ENCODE measurements around the gene FOXN1.
"Not testable (repeated sequence)": the region's sequence is repeated elsewhere in the genome, so short reads cannot be mapped to it uniquely, and the experiment has no call there.

Gene FOXN1

GRCh38 chr17:28500712-28501379 lies 5.3 kb upstream of the FOXN1 start:
- no peak for DNase-seq (ENCODE audit: low read depth)

GRCh38 chr17:28501421-28502284 lies 4.5 kb upstream of the FOXN1 start:
- DNase-seq (ENCODE audit: low read depth), result no peak

GRCh38 chr17:28503420-28503819 lies 2.7 kb upstream of the FOXN1 start:
- DNase-seq (ENCODE audit: low read depth), result no peak

GRCh38 chr17:28506763-28507487 lies 777 bp downstream of the FOXN1 start:
- no peak for DNase-seq (ENCODE audit: low read depth)

GRCh38 chr17:28507567-28508203 lies 1.5 kb downstream of the FOXN1 start:
- DNase-seq (ENCODE audit: low read depth), result no peak

GRCh38 chr17:28508211-28508724 lies 2.1 kb downstream of the FOXN1 start:
- no peak for DNase-seq (ENCODE audit: low read depth)

- no peak for DNase-seq (ENCODE audit: low read depth)
Measured at GRCh38 chr17:28509789-28510188, 3.6 kb downstream of the FOXN1 start.

- no peak for DNase-seq (ENCODE audit: low read depth)
Measured at GRCh38 chr17:28511858-28512461, 5.8 kb downstream of the FOXN1 start.

GRCh38 chr17:28513476-28513875 lies 7.3 kb downstream of the FOXN1 start:
- no peak for DNase-seq (ENCODE audit: low read depth)

- no peak for DNase-seq (ENCODE audit: low read depth)
Measured at GRCh38 chr17:28514561-28515002, 8.4 kb downstream of the FOXN1 start.

GRCh38 chr17:28515518-28515917 lies 9.4 kb downstream of the FOXN1 start:
- no peak for DNase-seq (ENCODE audit: low read depth)

- no peak for DNase-seq (ENCODE audit: low read depth)
Measured at GRCh38 chr17:28518132-28518531, 12.0 kb downstream of the FOXN1 start.

GRCh38 chr17:28518578-28518977 lies 12.4 kb downstream of the FOXN1 start:
- no peak for DNase-seq (ENCODE audit: low read depth)

GRCh38 chr17:28519236-28519635 lies 13.1 kb downstream of the FOXN1 start:
- no peak for DNase-seq (ENCODE audit: low read depth)

- DNase-seq (ENCODE audit: low read depth), result no peak
Measured at GRCh38 chr17:28520687-28521086, 14.5 kb downstream of the FOXN1 start.

GRCh38 chr17:28521311-28522085 lies 15.3 kb downstream of the FOXN1 start:
- no peak for DNase-seq (ENCODE audit: low read depth)

GRCh38 chr17:28522281-28522680 lies 16.1 kb downstream of the FOXN1 start:
- DNase-seq (ENCODE audit: low read depth), result not testable (repeated sequence)

GRCh38 chr17:28523186-28523585 lies 17.0 kb downstream of the FOXN1 start:
- no peak for DNase-seq (ENCODE audit: low read depth)

- DNase-seq (ENCODE audit: low read depth), result no peak
Measured at GRCh38 chr17:28523876-28524275, 17.7 kb downstream of the FOXN1 start.

- no peak for DNase-seq (ENCODE audit: low read depth)
Measured at GRCh38 chr17:28524476-28525424, 18.6 kb downstream of the FOXN1 start.
